Neural cell (in vitro differentiated cells): Measurements from ENCODE around the gene TSSC4. TPM values are rescaled to one million over a fixed set of nuclear protein-coding genes. Genes with fewer than 3 reads are reported as not detected.

Experiments used
- H2AFZ ChIP-seq: fragments of 200-600, 300-800 bp; sonication (generic), shearing (Covaris generic); 2 replicates; pipeline ENCODE4 v1.6.0; 2014; ENCODE audit warnings: low read depth, mild to moderate bottlenecking, antibody characterized with exemption, low read length, moderate library complexity
- H3F3A ChIP-seq: fragments of 200-600 bp; shearing (Covaris generic); 2 replicates; pipeline ENCODE4 v1.6.1; 2016; ENCODE audit warnings: mild to moderate bottlenecking, moderate library complexity, mixed read lengths, antibody characterized with exemption, low read length; ENCODE audit not compliant: insufficient read depth, poor library complexity, severe bottlenecking
- H3K27ac ChIP-seq: fragments of 200-600, 300-800 bp; sonication (generic), shearing (Covaris generic); 2 replicates; pipeline ENCODE4 v1.5.1; 2014; ENCODE audit warnings: mild to moderate bottlenecking, low read length, moderate library complexity
- H3K27me3 ChIP-seq: fragments of 300-800, 200-600 bp; sonication (generic), shearing (Covaris generic); 2 replicates; pipeline ENCODE4 v1.6.0; 2014; ENCODE audit warnings: mild to moderate bottlenecking, low read depth, low read length, moderate library complexity; ENCODE audit not compliant: insufficient read depth
- H3K36me3 ChIP-seq: fragments of 300-800, 200-600 bp; sonication (generic), shearing (Covaris generic); 2 replicates; pipeline ENCODE4 v1.5.1; 2014; ENCODE audit warnings: mild to moderate bottlenecking, antibody characterized with exemption, low read length, moderate library complexity; ENCODE audit not compliant: insufficient read depth
- H3K4me2 ChIP-seq: fragments of 300-800, 200-600 bp; sonication (generic), shearing (Covaris generic); 2 replicates; pipeline ENCODE4 v1.6.0; 2014; ENCODE audit warnings: mild to moderate bottlenecking, low read length
- H3K4me3 ChIP-seq: fragments of 300-800, 200-600 bp; sonication (generic), shearing (Covaris generic); 2 replicates; pipeline ENCODE4 v1.5.1; 2014; ENCODE audit warnings: mild to moderate bottlenecking, low read length, moderate library complexity
- H3K79me2 ChIP-seq: fragments of 200-600 bp; shearing (Covaris generic); replicated peaks from 2 replicates; pipeline ENCODE4 v1.6.0; 2014; ENCODE audit warnings: mild to moderate bottlenecking, low read length, moderate library complexity; ENCODE audit not compliant: insufficient read depth
- H3K9ac ChIP-seq: fragments of 300-800, 200-600 bp; sonication (generic), shearing (Covaris generic); 2 replicates; pipeline ENCODE4 v1.6.1; 2016; ENCODE audit warnings: mild to moderate bottlenecking, low read length, mixed read lengths
- H3K9me2 ChIP-seq: fragments of 200-600 bp; shearing (Covaris generic); 2 replicates; pipeline ENCODE4 v1.6.1; 2016; ENCODE audit warnings: mild to moderate bottlenecking, low read length, mixed read lengths; ENCODE audit not compliant: insufficient read depth
- H3K9me3 ChIP-seq: fragments of 200-600, 300-800 bp; sonication (generic), shearing (Covaris generic); 2 replicates; pipeline ENCODE4 v1.6.1; 2016; ENCODE audit warnings: mild to moderate bottlenecking, mixed run types, low read length, moderate library complexity, mixed read lengths
- H4K20me1 ChIP-seq: fragments of 200-600 bp; shearing (Covaris generic); 2 replicates; pipeline ENCODE4 v1.6.1; 2016; ENCODE audit warnings: mild to moderate bottlenecking, mixed run types; ENCODE audit not compliant: insufficient read depth
- EP300 ChIP-seq: fragments of 450-650 bp; conservative IDR thresholded peaks from 2 replicates; pipeline ENCODE4 v1.6.1; 2014; ENCODE audit warnings: antibody characterized with exemption, mild to moderate bottlenecking, moderate library complexity; ENCODE audit not compliant: poor library complexity, severe bottlenecking
- EZH2 ChIP-seq: fragments of 200-600, 300-800 bp; shearing (Covaris generic), sonication (generic); IDR thresholded peaks from 2 replicates; pipeline ENCODE4 v1.6.1; 2014; ENCODE audit warnings: antibody characterized with exemption, low read length, borderline replicate concordance, mild to moderate bottlenecking; ENCODE audit not compliant: insufficient read depth, poor library complexity, severe bottlenecking
- MXI1 ChIP-seq: fragments of 450-650 bp; conservative IDR thresholded peaks from 2 replicates; pipeline ENCODE4 v1.6.1; 2014; ENCODE audit warnings: antibody characterized with exemption, mild to moderate bottlenecking; ENCODE audit not compliant: poor library complexity, severe bottlenecking
- POLR2AphosphoS5 ChIP-seq: IDR thresholded peaks from 2 replicates; pipeline ENCODE4 v1.6.1; 2012
- RAD21 ChIP-seq: fragments of 450-650 bp; conservative IDR thresholded peaks from 2 replicates; pipeline ENCODE4 v1.6.1; 2014; ENCODE audit warnings: antibody characterized with exemption, mild to moderate bottlenecking, moderate library complexity
- SMC3 ChIP-seq: fragments of 450-650 bp; conservative IDR thresholded peaks from 2 replicates; pipeline ENCODE4 v1.6.1; 2014; ENCODE audit warnings: antibody characterized with exemption, mild to moderate bottlenecking, moderate library complexity; ENCODE audit not compliant: poor library complexity
- TAF1 ChIP-seq: IDR thresholded peaks from 2 replicates; pipeline ENCODE4 v1.6.1; 2012; ENCODE audit warnings: low read depth
- polyA plus RNA-seq: library from polyadenylated mRNA; depleted of rRNA; stranded (reverse); fragments of >200 nt; gene quantifications from 2 replicates; pipeline ENCODE4 v1.2.3, GENCODE V29; 2014
- TF ChIP-seq, protein P1 (sequence below): IDR thresholded peaks from 2 replicates; pipeline ENCODE4 v1.6.1; 2012; ENCODE audit warnings: borderline replicate concordance
- TF ChIP-seq, protein P2 (sequence below): fragments of 450-650 bp; IDR thresholded peaks from 2 replicates; pipeline ENCODE4 v1.5.1; 2014; ENCODE audit warnings: antibody characterized with exemption, mild to moderate bottlenecking, moderate library complexity; ENCODE audit not compliant: poor library complexity, severe bottlenecking

TSSC4 gene
- polyA plus RNA-seq, 1 donor from 2014 or later: 54.3 TPM

DNA sequence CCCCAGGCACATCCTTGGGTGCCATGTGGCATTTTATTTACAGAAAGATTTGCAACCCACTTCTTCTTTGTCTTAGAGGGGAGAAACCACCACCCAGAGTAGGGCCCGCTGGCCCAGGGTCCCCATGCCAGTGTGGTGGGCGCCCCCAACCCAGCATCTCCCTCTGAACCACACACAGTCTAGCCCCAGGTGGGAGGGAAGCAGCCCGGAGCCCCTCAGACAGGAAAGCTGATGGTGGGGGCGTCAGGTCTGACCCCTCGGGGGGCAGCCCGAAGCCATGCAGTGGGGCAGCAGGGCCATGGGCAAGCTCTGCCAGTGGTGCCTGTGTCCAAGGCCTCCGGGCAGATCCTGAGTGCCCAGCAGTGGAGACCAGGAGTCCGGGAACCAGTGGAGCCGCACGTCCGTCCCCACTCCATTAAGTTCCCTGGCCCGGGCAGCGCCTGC, 32.1 kb downstream of the TSSC4 start:
- no peak overlapping the region for H2AFZ ChIP-seq
- H3K4me2 ChIP-seq: no peak overlapping the region
- no peak overlapping the region for H3K27ac ChIP-seq
- no peaks in the 10 kb centered on the region for H3K9me2 ChIP-seq
- H3K9ac ChIP-seq: no peak overlapping the region
- H3K79me2 ChIP-seq: no peaks in the 10 kb centered on the region
- no peak overlapping the region for H3K4me3 ChIP-seq
- H3K9me3 ChIP-seq: no peaks in the 10 kb centered on the region
- no peak for TF ChIP-seq TAF1
- TF ChIP-seq RAD21: no peak
- no peak for TF ChIP-seq SMC3
- no peak for TF ChIP-seq EZH2
- no peak for TF ChIP-seq POLR2AphosphoS5
- TF ChIP-seq, protein P1, sequence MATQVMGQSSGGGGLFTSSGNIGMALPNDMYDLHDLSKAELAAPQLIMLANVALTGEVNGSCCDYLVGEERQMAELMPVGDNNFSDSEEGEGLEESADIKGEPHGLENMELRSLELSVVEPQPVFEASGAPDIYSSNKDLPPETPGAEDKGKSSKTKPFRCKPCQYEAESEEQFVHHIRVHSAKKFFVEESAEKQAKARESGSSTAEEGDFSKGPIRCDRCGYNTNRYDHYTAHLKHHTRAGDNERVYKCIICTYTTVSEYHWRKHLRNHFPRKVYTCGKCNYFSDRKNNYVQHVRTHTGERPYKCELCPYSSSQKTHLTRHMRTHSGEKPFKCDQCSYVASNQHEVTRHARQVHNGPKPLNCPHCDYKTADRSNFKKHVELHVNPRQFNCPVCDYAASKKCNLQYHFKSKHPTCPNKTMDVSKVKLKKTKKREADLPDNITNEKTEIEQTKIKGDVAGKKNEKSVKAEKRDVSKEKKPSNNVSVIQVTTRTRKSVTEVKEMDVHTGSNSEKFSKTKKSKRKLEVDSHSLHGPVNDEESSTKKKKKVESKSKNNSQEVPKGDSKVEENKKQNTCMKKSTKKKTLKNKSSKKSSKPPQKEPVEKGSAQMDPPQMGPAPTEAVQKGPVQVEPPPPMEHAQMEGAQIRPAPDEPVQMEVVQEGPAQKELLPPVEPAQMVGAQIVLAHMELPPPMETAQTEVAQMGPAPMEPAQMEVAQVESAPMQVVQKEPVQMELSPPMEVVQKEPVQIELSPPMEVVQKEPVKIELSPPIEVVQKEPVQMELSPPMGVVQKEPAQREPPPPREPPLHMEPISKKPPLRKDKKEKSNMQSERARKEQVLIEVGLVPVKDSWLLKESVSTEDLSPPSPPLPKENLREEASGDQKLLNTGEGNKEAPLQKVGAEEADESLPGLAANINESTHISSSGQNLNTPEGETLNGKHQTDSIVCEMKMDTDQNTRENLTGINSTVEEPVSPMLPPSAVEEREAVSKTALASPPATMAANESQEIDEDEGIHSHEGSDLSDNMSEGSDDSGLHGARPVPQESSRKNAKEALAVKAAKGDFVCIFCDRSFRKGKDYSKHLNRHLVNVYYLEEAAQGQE: no peak
- TF ChIP-seq, protein P2, sequence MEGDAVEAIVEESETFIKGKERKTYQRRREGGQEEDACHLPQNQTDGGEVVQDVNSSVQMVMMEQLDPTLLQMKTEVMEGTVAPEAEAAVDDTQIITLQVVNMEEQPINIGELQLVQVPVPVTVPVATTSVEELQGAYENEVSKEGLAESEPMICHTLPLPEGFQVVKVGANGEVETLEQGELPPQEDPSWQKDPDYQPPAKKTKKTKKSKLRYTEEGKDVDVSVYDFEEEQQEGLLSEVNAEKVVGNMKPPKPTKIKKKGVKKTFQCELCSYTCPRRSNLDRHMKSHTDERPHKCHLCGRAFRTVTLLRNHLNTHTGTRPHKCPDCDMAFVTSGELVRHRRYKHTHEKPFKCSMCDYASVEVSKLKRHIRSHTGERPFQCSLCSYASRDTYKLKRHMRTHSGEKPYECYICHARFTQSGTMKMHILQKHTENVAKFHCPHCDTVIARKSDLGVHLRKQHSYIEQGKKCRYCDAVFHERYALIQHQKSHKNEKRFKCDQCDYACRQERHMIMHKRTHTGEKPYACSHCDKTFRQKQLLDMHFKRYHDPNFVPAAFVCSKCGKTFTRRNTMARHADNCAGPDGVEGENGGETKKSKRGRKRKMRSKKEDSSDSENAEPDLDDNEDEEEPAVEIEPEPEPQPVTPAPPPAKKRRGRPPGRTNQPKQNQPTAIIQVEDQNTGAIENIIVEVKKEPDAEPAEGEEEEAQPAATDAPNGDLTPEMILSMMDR: no peak
- no peak for TF ChIP-seq EP300
- no peak for TF ChIP-seq MXI1
- H4K20me1 ChIP-seq: no peaks in the 10 kb centered on the region
- H3K36me3 ChIP-seq: no peaks in the 10 kb centered on the region
- H3K27me3 ChIP-seq: no peaks in the 10 kb centered on the region
- no peaks in the 10 kb centered on the region for H3F3A ChIP-seq

DNA sequence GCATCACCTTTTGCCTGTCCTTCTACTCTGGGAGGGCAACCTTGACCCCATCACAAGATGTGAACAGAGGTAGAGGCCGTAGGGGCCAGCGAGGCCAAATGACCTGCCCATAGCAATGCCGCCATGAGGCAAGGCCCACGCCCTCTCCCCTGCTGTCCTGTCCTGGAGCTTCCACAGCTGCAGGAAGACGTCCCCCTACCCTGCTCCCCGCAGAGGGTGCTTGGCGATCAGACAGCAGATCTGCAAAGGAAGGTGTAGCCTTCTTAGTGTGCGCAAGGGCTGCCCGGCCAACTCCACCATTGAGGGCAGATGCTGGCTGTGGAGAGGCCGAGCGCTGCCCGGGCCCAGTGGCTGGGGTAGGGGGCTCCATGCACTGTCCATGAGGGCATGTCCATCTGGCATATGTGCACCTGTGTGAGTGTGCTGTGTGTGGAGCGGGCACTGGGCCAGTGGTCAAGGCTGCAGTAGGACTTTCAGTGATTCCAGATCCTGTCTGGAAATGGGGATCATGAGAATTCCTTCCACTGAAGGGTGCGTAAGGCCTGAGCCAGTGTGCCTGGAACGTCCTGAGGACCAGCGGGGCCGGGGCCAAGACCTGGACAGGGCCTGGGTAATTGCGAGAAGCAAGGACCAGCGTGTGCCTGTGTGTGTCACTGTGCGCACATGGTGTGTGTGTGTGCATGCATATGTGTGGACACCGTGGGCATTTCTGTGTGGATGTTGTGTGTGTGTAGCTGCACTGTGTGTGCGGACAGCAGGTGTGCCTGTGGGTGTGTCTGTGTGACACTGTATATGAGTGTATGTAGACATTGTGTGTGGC, 32.8 kb downstream of the TSSC4 start:
- no peak overlapping the region for H3K4me3 ChIP-seq
- H3K27ac ChIP-seq: no peak overlapping the region
- no peaks in the 10 kb centered on the region for H3K36me3 ChIP-seq
- no peaks in the 10 kb centered on the region for H3K27me3 ChIP-seq
- no peaks in the 10 kb centered on the region for H3K79me2 ChIP-seq
- H3K4me2 ChIP-seq: no peak overlapping the region
- H4K20me1 ChIP-seq: no peaks in the 10 kb centered on the region
- no peak overlapping the region for H2AFZ ChIP-seq
- no peaks in the 10 kb centered on the region for H3F3A ChIP-seq
- no peaks in the 10 kb centered on the region for H3K9me3 ChIP-seq
- no peak overlapping the region for H3K9ac ChIP-seq
- no peaks in the 10 kb centered on the region for H3K9me2 ChIP-seq
- no peak for TF ChIP-seq POLR2AphosphoS5
- TF ChIP-seq, protein P2: no peak
